ENCODE measurements around the gene USF1. TPM values are rescaled to one million over a fixed set of nuclear protein-coding genes. Genes with fewer than 3 reads are reported as not detected.
"Not testable (repeated sequence)": the region's sequence is repeated elsewhere in the genome, so short reads cannot be mapped to it uniquely, and the experiment has no call there.

Gene USF1
- total and polyA plus RNA-seq, 3 experiments from 2014 or later, result 6.7 to 67.7 (median 63.3) TPM

DNA sequence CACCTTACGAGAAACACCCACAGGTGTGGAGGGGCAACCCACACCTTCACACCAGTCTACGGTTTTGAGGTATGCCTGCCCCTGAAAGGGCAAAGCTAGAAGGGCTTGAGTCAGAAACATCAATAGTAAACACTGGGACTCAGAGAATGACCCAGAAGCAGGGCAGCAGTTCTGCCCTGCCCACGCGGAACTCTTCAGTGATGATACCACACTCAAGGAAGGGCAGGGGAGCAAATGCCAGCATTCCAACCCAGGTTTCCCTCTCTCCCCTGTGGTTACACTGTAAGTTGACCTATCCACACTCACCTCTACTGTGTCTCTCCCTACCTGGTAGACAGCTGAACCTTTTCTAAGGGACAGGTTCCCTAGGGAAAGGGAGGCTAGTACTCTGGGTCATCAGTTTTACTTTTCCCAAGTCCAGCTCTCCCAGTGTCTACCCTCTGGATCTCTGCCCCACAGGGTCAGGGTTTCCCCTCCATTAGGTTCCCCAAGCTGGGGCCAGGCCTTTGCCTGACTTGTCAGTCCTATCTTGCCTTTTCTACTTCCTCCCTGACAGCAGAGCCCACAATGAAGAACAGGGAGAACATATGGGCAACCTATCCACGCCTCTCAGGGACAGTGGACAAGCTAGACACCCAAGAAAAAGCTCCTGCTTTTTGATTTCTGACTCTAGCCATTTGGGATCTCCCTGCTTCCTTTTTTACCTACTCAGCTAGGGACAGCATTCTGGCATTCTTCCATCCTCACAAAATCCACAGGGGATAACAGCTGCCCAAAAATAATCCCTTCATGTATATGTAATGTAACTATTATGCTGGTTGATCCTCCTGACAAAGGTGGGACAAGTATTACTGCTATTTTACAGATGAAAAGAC lies 27.8 kb downstream of the USF1 start:
- Mint-ChIP-seq H3K27me3 (no peaks in the 10 kb centered on the region), H3K36me3 (peaks cover 0 to 3% (median 0%) of the 10 kb centered on the region in 3 donors), H3K9me3 (no peaks in the 10 kb centered on the region), H3K4me3 (no peak overlapping the region), H3K4me1 (peaks cover 32 to 72% (median 46%) of the 10 kb centered on the region in 3 donors), H3K27ac (peak overlapping the region in 6 of 8 donors; percentile 9 to 85 (median 68))
- H3K27ac ChIP-seq (ENCODE audit: low read depth, low read length), result no peak overlapping the region
- CTCF ChIA-PET, result interaction anchor here (0.9 to 4.1 kb wide), 4 partner anchors 20 to 80 kb away, joined by 3 to 26 read pairs (median 4); partner anchors contain the start of genes KLHDC9 and TSTD1
- H3K9me3 ChIP-seq (ENCODE audit: low read length), result no peaks in the 10 kb centered on the region
- POLR2A ChIA-PET, result interaction anchor here (0.6 to 1.4 kb wide), 2 partner anchors 21 to 24 kb away, joined by 3 read pairs; partner anchors contain the start of gene TSTD1
- no peaks in the 10 kb centered on the region for H3K36me3 ChIP-seq (ENCODE audit: insufficient read depth, low read length)
- DNase-seq, result no peak
- H3K4me1 ChIP-seq (ENCODE audit: insufficient read depth, low read length), result peaks cover 41% of the 10 kb centered on the region
- no peak overlapping the region for H3K4me3 ChIP-seq (ENCODE audit: low read length)
- no peaks in the 10 kb centered on the region for H3K27me3 ChIP-seq (ENCODE audit: insufficient read depth, low read length, poor library complexity, severe bottlenecking)

DNA sequence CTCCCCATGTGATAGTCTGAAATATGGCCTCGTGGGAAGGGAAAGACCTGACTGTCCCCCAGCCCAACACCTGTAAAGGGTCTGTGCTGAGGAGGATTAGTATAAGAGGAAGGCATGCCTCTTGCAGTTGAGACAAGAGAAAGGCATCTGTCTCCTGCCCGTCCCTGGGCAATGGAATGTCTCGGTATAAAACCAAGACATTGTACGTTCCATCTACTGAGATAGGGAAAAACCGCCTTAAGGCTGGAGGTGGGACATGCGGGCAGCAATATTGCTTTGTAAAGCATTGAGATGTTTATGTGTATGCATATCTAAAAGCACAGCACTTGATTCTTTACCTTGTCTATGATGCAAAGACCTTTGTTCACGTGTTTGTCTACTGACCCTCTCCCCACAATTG lies 28.6 kb downstream of the USF1 start:
- H3K27me3 Mint-ChIP-seq; H3K9me3 ChIP-seq (ENCODE audit: low read length); H3K36me3 Mint-ChIP-seq; H3K27me3 ChIP-seq (ENCODE audit: insufficient read depth, low read length, poor library complexity, severe bottlenecking); H3K36me3 ChIP-seq (ENCODE audit: insufficient read depth, low read length); CTCF ChIA-PET; H3K27ac ChIP-seq (ENCODE audit: low read depth, low read length); POLR2A ChIA-PET; H3K4me3 Mint-ChIP-seq; H3K9me3 Mint-ChIP-seq; DNase-seq; H3K4me3 ChIP-seq (ENCODE audit: low read length): not testable (repeated sequence)
- H3K4me1 Mint-ChIP-seq, result peaks cover 35 to 75% (median 50%) of the 10 kb centered on the region in 3 donors
- peak overlapping the region in 6 of 8 donors; percentile 10 to 74 (median 62) for H3K27ac Mint-ChIP-seq
- H3K4me1 ChIP-seq (ENCODE audit: insufficient read depth, low read length), result peaks cover 48% of the 10 kb centered on the region

DNA sequence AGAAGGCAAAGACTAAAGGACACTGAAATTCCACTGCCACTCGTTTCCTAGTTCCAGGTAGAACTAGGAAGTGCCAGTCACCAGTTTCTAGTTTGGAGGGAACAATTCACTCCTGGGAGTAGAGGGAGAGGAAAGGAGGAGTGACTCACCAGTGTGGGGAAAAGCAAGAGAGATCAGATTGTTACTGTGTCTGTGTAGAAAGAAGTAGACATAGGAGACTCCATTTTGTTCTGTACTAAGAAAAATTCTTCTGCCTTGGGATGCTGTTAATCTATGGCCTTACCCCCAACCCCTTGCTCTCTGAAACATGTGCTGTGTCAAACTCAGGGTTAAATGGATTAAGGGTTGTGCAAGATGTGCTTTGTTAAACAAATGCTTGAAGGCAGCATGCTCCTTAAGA lies 29.1 kb downstream of the USF1 start:
- CTCF ChIA-PET; H3K9me3 ChIP-seq (ENCODE audit: low read length); POLR2A ChIA-PET; DNase-seq; H3K36me3 Mint-ChIP-seq; H3K27me3 Mint-ChIP-seq; H3K27me3 ChIP-seq (ENCODE audit: insufficient read depth, low read length, poor library complexity, severe bottlenecking); H3K27ac ChIP-seq (ENCODE audit: low read depth, low read length); H3K9me3 Mint-ChIP-seq; H3K36me3 ChIP-seq (ENCODE audit: insufficient read depth, low read length); H3K4me3 Mint-ChIP-seq; H3K4me3 ChIP-seq (ENCODE audit: low read length): not testable (repeated sequence)
- H3K4me1 ChIP-seq (ENCODE audit: insufficient read depth, low read length), result peaks cover 52% of the 10 kb centered on the region
- peaks cover 39 to 75% (median 54%) of the 10 kb centered on the region in 3 donors for H3K4me1 Mint-ChIP-seq
- H3K27ac Mint-ChIP-seq, result peak overlapping the region in 5 of 8 donors; percentile 3 to 95 (median 70)

DNA sequence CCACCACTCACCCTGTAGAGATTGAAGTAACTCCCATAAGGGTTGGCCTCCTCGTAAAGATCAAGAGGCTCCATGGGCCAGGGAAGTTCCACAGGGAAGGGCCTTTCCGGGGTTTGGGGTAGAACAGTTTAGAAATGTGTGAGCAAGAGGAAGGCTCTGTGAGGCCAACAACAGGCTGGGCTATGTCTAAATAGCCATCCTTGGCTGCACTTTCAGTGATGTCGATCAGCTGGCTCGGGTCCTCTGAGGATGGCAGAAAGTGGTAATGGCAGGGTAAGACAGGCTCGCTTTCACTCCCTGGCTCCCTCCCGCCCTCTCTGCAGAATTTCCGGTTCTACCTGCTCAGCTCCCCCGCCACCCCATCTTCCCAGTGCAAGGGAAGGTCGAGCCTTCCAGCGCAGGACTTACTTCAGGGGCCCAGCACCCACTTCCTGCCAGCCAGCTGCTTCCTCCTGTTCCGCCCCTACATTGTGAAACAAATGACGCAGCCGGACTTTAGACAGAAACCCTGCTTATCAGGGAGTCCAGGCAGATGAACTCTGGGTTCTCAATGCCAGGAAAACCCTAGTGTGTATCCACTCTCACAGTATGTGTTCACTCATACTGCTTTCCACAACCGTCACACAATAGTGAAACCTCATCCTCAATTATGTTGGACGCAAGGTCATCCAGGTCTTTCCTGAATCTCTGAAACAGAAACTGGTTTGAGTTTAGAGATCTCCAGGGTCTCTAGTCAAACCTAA lies 32.1 kb downstream of the USF1 start:
- Histone ChIP-seq H3K27ac (ENCODE audit: low read depth, low read length) (peak overlapping the region; percentile 71), H3K9me3 (ENCODE audit: low read length) (no peaks in the 10 kb centered on the region), H3K4me3 (ENCODE audit: low read length) (peak overlapping the region; percentile 65), H3K4me1 (ENCODE audit: insufficient read depth, low read length) (peaks cover 34% of the 10 kb centered on the region), H3K27me3 (ENCODE audit: insufficient read depth, low read length, poor library complexity, severe bottlenecking) (no peaks in the 10 kb centered on the region), H3K36me3 (ENCODE audit: insufficient read depth, low read length) (no peaks in the 10 kb centered on the region)
- Mint-ChIP-seq H3K36me3 (peaks cover 0 to 2% (median 0%) of the 10 kb centered on the region in 3 donors), H3K4me3 (peak overlapping the region; percentile 67 to 90 (median 84)), H3K4me1 (peaks cover 21 to 46% (median 27%) of the 10 kb centered on the region in 3 donors), H3K9me3 (no peaks in the 10 kb centered on the region), H3K27me3 (no peaks in the 10 kb centered on the region), H3K27ac (peak overlapping the region; percentile 90 to 99 (median 96))
- POLR2A ChIA-PET, result interaction anchor here (0.8 to 2.5 kb wide), 5 partner anchors 16 to 56 kb away, joined by 3 to 15 read pairs (median 3); partner anchors contain the start of genes ARHGAP30, TSTD1 and USF1
- DNase-seq, result peak; percentile 39 to 76 (median 60)
- CTCF ChIA-PET, result interaction anchor here (1.0 to 3.7 kb wide), 7 partner anchors 16 to 136 kb away, joined by 3 to 13 read pairs (median 4); partner anchors contain the start of genes ARHGAP30 and USF1

DNA sequence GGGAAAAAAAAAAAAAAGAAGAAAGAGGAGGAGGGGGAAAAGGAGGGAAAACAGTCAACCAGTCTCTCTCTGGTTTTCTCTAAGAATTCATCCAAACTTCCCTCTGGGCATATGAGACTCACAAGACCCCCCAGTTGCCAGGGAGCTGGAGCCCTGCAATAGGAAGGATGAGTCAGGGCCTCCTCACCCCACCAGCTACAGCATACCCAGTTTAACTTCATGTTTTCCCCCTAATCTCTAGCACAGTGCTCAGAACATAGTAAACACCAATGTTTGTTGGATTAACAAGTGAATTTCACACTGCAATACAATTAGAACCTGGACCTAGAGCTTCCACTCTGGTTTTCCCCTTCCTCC lies 32.7 kb downstream of the USF1 start:
- Histone ChIP-seq H3K4me1 (ENCODE audit: insufficient read depth, low read length) (peaks cover 29% of the 10 kb centered on the region), H3K27ac (ENCODE audit: low read depth, low read length) (peak overlapping the region; percentile 71), H3K4me3 (ENCODE audit: low read length) (peak overlapping the region; percentile 65), H3K9me3 (ENCODE audit: low read length) (no peaks in the 10 kb centered on the region), H3K36me3 (ENCODE audit: insufficient read depth, low read length) (no peaks in the 10 kb centered on the region), H3K27me3 (ENCODE audit: insufficient read depth, low read length, poor library complexity, severe bottlenecking) (no peaks in the 10 kb centered on the region)
- no peaks in the 10 kb centered on the region for H3K27me3 Mint-ChIP-seq
- ChIA-PET POLR2A (interaction anchor here (0.8 to 2.5 kb wide), 5 partner anchors 15 to 57 kb away, joined by 3 to 15 read pairs (median 3); partner anchors contain the start of genes ARHGAP30, TSTD1 and USF1), CTCF (interaction anchor here (1.3 to 3.7 kb wide), 6 partner anchors 16 to 84 kb away, joined by 3 to 13 read pairs (median 5); partner anchors contain the start of genes ARHGAP30 and USF1)
- DNase-seq, result no peak
- peaks cover 21 to 41% (median 23%) of the 10 kb centered on the region in 3 donors for H3K4me1 Mint-ChIP-seq
- no peaks in the 10 kb centered on the region for H3K9me3 Mint-ChIP-seq
- peak overlapping the region; percentile 90 to 99 (median 96) for H3K27ac Mint-ChIP-seq
- H3K4me3 Mint-ChIP-seq, result peak overlapping the region; percentile 67 to 90 (median 84)
- peaks cover 0 to 2% (median 0%) of the 10 kb centered on the region in 3 donors for H3K36me3 Mint-ChIP-seq

GRCh38 chr1:161012420-161012819 lies 33.4 kb downstream of the USF1 start:
- peaks cover 28% of the 10 kb centered on the region for H3K4me1 ChIP-seq (ENCODE audit: insufficient read depth, low read length)
- no peak overlapping the region for H3K4me3 Mint-ChIP-seq
- H3K27me3 Mint-ChIP-seq, result no peaks in the 10 kb centered on the region
- peak overlapping the region in 6 of 8 donors; percentile 9 to 74 (median 60) for H3K27ac Mint-ChIP-seq
- no peak for DNase-seq
- ChIA-PET CTCF (interaction anchor here (2.6 to 2.8 kb wide), 2 partner anchors 22 to 34 kb away, joined by 6 to 13 read pairs; partner anchors contain the start of gene USF1), POLR2A (interaction anchor here (1.3 to 2.5 kb wide), 3 partner anchors 9 to 33 kb away, joined by 4 to 15 read pairs (median 7); partner anchors contain the start of genes TSTD1 and USF1)
- no peaks in the 10 kb centered on the region for H3K9me3 Mint-ChIP-seq
- H3K27me3 ChIP-seq (ENCODE audit: insufficient read depth, low read length, poor library complexity, severe bottlenecking), result no peaks in the 10 kb centered on the region
- no peaks in the 10 kb centered on the region for H3K9me3 ChIP-seq (ENCODE audit: low read length)
- no peaks in the 10 kb centered on the region for H3K36me3 ChIP-seq (ENCODE audit: insufficient read depth, low read length)
- peak overlapping the region; percentile 71 for H3K27ac ChIP-seq (ENCODE audit: low read depth, low read length)
- H3K4me3 ChIP-seq (ENCODE audit: low read length), result no peak overlapping the region
- H3K4me1 Mint-ChIP-seq, result peaks cover 21 to 35% (median 23%) of the 10 kb centered on the region in 3 donors
- H3K36me3 Mint-ChIP-seq, result peaks cover 0 to 2% (median 2%) of the 10 kb centered on the region in 3 donors

- Histone ChIP-seq H3K27ac (ENCODE audit: low read depth, low read length) (no peak overlapping the region), H3K9me3 (ENCODE audit: low read length) (no peaks in the 10 kb centered on the region), H3K36me3 (ENCODE audit: insufficient read depth, low read length) (no peaks in the 10 kb centered on the region), H3K4me3 (ENCODE audit: low read length) (no peak overlapping the region), H3K27me3 (ENCODE audit: insufficient read depth, low read length, poor library complexity, severe bottlenecking) (no peaks in the 10 kb centered on the region), H3K4me1 (ENCODE audit: insufficient read depth, low read length) (peaks cover 28% of the 10 kb centered on the region)
- ChIA-PET POLR2A (no interaction called here), CTCF (interaction anchor here (0.6 kb wide), 1 partner anchor 18 kb away, joined by 3 read pairs; no protein-coding TSS in a partner anchor)
- H3K36me3 Mint-ChIP-seq, result peaks cover 0 to 2% (median 2%) of the 10 kb centered on the region in 3 donors
- H3K27ac Mint-ChIP-seq, result peak overlapping the region in 4 of 8 donors; percentile 17 to 81 (median 42)
- no peak for DNase-seq
- no peak overlapping the region for H3K4me3 Mint-ChIP-seq
- no peaks in the 10 kb centered on the region for H3K27me3 Mint-ChIP-seq
- H3K9me3 Mint-ChIP-seq, result no peaks in the 10 kb centered on the region
- H3K4me1 Mint-ChIP-seq, result peaks cover 20 to 28% (median 28%) of the 10 kb centered on the region in 3 donors
Measured at GRCh38 chr1:161009602-161010211, 36.1 kb downstream of the USF1 start.

Measured in CD8-positive, alpha-beta memory T cell (primary cell).